GM18907 (cell line): Measurements from ENCODE around the gene UBXN2A.
"Not testable (repeated sequence)": the region's sequence is repeated elsewhere in the genome, so short reads cannot be mapped to it uniquely, and the experiment has no call there.

ENCODE experiments used
- ATAC-seq: cut with Tn5 transposase; IDR thresholded peaks from one replicate; pipeline ENCODE4 v1.9.1; 2021; ENCODE audit warnings: mild to moderate bottlenecking, moderate library complexity; ENCODE audit not compliant: unreplicated experiment

UBXN2A gene

DNA sequence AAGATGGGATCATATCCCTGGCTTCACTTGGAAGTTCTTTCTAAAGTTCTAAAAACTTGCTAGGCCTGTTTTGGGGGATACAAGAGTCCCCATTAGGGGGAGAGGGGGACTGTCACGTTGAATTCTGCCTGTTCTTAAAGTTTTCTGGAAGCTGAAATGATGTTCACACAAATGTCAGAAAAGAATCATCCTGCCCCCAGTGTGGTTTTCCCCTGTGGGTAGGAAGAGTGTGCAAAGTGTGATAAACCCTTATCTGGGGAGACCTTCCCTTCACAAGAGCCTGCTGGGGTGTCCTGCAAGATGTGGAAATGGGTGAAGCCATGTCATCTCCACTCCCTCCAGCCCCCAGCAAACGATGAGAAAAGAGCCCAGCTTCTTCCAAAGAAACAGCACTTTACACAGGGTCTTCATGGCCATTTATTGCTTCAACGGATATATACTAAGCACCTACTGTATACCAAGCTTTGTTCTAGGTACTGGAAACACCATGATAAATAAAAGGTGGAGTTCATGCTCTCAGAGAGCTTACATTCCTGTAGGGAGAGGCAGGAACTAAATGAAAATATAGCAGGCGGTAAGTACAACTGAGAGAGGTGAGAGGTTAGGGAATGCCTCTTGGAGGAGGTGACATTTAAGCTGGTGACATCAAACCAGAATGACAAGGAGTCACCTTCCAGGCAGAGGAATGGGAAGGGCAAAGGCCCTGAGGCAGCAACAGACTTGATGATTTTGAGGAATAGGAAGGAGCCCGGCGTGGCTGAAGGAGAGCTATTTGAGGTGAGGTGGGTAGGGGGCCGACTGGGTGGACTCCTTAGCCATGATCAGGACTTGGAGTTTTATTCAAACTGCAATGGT, 71.2 kb downstream of the UBXN2A start:
- no peak for ATAC-seq

DNA sequence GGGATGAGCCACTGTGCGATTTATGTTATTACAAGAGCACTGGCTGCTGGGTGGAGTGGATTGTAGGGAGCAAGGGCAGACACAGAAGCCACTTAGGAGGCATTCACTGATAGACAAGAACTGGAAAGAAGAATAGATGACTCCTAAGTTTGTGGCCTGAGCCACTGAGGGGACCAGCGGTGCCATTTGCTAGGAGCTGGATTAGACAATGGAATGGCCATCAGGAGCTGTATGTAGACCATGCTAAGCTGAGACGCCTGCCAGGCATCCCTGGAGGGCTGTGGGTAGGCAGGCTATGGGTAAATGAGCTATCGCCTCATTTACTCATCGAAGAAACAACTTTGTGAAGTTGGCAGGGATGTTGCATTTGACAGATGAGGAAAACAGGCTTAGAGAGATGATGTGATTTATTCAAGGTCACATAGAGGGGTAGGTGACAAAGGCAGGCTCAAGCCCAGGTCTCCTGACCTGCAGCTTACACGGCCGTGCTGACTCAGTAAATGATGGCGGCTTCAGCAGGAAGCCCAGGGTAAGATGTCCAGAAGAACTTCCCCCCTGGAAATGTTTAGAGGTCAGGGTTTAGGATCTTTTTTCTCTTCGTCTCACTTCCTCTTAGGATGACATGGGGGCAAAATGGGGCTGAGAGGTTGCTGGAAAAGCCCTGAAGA, 72.4 kb downstream of the UBXN2A start:
- no peak for ATAC-seq

DNA sequence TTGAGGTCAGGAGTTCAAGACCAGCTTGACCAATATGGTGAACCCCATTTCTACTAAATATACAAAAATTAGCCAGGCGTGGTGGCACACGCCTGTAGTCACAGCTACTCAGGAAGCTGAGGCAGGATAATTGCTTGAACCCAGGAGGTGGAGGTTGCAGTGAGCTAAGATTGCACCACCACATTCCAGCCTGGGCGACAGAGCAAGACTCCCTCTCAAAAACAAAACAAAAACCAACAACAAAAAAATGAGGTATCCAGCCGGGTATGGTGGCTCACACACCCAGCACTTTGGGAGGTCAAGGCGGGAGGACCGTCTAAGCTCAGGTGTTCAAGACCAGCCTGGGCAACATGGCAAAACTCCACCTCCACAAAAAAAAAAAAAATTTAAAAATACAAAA, 74.6 kb downstream of the UBXN2A start:
- ATAC-seq, result not testable (repeated sequence)

DNA sequence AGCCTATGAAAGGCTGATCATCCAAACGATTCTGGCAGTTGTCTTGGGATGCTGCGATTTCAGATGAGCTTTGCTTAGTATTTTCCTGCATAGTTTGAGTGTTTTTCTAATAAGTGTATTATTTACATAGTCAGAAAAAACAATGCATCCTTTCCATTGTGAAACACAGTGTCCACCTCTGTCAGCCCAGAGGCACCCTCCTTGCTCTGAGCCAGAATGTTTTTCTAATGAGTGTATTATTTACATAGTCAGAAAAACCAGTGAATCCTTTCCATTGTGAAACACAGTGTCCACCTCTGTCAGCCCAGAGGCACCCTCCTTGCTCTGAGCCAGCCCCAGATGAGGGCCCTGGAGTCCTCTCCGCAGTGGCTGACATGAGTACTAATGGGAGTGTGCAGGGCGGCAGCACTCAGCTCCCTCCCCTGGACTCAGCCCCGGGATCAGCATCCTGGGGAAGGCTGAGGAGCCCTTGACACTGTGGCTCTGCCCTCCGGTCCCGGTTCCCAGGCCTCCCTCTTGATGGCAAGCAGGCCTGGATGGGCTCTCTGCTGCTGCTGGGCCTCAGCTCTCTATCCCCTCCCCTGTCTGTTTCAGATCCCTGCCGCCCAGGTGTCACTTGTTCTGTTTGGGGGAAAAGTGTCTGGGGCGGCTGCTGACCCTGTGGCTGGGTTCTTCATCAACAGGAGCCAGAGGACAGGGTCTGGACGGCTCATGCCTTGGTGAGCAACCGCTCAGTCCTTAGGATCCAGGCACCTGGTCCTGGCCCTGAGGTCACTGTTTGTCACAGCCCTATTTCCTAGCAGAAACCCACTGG, 75.5 kb downstream of the UBXN2A start:
- ATAC-seq, result no peak

DNA sequence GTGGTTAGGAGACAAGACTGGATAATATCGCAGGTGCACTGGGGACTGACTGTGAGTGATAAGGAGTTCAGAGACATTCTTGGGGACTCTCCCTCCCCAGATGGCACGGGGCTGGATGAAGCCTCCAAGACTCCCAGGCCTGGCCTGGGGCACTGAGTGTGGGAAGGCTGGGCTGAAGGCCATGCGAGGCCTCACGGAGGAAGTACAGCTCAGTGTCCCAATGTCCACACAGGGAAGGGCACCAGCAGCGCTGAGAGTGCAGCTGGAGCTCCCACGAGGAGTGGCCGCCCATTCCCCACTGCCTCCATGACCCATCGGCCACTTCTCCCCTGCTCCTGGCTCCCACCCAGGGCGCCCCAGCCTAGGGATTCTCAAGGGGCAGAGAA, 76.1 kb downstream of the UBXN2A start:
- no peak for ATAC-seq

DNA sequence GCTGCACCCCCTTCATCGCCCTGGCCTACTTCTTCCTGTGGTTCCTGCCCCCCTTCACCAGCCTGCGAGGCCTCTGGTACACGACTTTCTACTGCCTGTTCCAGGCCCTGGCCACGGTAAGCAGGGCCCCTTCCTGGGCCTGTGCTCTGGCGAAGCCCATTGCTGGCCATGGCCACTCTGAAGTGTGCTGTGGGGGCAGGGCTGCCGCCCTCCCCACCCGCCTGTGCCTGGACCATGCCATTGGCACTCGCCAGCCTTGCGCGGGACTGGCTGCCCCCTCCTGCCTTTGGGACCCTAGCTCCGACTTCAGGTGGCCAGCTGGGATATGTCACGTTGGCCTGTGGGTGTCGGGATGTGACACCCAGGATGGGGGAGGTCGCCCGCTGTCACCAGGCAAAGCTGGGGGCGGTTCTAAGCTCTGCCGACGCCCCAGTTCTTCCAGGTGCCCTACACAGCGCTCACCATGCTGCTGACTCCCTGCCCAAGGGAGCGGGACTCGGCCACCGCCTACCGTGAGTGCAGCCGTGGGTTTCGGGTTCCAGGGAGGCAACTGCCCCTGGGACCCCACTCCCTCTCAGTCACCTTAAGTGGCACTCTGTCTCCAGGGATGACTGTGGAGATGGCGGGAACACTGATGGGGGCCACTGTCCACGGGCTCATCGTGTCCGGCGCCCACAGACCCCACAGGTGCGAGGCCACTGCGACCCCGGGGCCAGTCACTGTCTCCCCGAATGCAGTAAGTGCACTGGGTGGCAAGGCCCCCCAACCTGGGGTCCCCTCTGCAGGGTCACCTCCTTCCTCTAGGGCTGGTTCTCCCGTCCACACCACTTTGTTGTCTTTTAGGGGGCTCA, 76.8 kb downstream of the UBXN2A start:
- ATAC-seq, result no peak

DNA sequence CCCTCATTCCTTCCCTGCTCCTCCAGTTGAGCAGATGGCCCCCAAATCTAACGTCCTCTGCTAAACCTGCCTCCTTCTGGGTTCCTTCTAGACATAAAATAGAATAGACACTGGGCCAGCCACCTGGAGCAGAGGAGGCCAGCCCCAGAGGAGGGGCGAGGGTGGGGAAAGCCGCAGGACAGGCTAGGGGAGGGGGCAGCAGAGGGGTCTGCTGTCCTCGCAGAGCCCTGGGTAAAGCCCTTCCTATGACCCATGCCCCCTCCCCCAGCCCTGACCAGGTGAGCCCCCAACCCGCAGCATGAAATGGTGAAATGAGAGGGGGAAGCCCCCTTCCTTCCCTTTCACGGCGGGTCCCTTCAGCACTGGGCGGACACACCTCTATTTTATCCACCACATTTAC, 77.4 kb downstream of the UBXN2A start:
- ATAC-seq, result no peak

DNA sequence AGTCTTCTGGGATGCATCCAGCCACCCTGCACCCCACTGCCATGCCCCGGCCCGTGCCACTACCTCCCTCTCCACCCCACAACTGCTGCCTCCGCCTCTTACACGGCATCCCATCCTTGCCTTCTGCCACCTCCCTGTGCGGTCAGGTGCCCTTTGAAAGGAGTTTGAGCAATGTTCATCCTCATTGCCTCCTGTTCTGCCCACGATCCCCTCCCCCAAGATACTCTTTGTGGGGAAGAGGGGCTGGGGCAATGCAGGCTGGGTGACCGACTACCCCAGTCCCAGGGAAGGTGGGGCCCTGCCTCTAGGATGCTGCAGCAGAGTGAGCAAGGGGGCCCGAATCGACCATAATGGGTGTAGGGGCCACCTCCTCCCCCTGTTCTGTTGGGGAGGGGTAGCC, 78.0 kb downstream of the UBXN2A start:
- ATAC-seq, result no peak

DNA sequence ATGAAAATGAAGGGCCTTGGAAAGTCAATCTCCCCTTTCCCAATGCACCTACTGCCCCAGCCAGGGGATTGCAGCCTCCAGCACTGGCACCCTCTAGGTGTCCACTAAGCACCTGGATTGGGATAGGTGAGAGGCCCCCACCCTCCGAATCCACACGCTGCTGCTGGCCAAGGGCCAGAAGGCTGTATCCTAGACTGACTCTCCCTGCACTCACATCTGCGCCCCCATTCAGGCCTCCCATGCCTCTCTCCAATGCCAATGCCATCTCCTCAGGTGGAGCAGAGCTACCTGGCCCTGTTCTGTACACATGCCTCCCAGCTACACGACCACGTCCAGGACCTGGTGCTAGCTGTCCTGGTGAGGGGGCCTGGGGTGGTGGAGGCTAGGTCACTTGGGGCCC, 79.5 kb downstream of the UBXN2A start:
- no peak for ATAC-seq

DNA sequence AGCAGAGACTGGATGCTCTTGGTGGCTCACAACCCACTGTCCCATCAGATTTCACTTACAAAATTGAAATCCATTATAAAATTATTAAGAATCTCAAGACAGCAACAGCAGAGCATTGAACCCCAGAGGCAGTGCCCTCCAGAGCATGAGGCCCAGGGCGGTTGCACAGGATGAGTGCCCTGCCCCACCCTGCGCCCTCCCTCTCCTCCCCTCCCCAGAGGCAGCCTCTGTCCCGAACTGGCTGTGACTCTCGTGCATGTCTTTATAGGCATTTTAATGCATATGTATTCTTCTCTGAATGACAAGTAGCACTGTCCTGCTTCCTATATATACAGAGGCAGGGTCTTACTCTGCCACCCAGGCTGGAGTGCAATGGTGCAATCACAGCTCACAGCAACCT, 80.0 kb downstream of the UBXN2A start:
- ATAC-seq, result no peak

DNA sequence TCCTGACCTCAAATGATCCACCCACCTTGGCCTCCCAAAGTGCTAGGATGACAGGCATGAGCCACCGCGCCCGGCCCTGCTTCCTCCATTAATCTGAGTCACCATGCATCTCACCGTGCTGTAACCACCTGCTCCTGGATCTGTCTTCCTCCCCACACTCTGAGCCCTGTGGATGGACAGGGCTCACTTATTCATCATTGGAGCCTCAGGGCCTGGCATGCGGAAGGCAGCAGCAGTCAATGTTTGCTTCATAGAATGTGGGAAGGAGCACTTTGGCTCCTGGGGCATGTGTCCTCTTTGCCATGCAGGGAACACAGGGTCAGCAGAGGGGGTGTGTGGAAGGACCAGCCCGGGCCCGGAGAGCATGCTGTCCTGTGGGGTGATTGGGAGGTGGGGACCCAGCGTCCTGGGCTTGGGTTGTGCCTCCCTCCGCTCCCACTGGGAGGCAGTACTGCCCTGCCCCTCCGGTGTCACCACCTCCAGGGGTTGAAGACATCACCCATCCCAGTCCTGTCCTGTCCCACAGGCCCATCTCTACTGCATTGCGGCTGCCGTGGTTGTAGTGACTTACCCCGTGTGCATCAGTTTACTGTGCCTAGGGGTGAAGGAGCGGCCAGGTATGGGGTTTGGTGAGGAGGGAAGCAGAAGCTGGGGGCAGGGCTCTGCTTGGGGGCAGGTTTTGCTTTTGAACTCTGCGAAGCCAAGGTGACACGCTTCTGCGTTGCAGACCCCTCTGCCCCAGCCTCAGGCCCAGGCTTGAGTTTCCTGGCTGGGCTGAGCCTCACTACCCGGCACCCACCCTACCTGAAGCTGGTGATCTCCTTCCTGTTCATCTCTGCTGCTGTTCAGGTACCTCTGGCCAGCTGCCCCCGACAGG, 81.1 kb downstream of the UBXN2A start:
- ATAC-seq, result no peak

DNA sequence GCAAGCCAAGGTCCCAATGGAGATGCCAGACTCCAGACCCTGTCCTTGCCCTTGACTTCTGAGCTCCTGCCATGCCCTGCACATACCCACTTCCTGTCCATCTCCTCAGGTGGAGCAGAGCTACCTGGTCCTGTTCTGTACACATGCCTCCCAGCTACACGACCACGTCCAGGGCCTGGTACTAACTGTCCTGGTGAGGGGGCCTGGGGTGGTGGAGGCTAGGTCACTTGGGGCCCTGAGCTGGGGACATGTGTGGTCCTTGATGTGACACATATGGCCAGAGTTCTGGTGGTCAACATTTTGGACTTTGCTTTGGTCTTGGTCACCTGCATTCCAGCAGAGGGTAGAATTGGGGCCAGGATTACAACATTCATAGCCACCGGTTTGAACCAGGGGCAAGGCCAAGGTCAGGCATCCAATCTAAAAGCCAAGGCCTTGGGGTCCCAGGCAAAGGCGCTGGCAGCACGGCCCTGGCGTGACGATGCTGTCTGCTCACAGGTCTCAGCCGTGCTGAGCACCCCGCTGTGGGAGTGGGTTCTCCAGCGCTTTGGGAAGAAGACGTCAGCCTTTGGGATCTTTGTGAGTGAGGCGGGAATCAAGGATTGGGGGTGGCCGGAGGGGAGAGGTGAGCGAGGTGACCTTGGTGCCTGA, 82.2 kb downstream of the UBXN2A start:
- no peak for ATAC-seq

DNA sequence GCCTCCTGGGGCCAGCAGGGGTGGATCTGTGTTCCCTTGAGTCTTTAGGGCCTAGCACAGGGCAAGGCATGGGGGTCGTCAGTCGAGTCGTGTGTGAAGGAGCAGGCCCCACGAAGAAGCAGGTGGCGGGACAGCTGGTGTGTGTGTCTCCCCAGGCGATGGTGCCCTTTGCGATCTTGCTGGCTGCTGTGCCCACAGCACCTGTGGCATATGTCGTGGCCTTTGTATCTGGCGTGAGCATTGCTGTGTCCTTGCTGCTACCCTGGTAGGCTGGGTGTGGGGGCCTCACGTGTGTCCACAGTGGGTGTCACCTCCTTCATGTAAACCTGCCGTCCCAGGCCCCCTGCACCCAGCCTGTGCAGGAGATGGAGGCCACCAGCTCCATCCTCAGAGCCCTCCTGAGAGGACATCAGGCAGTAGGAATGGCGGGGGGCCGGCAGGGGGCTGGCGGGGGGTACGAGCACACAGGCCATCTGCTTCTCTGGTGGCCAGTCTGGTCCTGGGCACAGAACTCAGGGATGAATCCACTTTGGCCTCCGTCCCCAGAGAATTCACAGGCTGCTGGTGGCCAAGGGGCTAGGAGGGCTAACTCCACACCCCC, 82.8 kb downstream of the UBXN2A start:
- no peak for ATAC-seq

DNA sequence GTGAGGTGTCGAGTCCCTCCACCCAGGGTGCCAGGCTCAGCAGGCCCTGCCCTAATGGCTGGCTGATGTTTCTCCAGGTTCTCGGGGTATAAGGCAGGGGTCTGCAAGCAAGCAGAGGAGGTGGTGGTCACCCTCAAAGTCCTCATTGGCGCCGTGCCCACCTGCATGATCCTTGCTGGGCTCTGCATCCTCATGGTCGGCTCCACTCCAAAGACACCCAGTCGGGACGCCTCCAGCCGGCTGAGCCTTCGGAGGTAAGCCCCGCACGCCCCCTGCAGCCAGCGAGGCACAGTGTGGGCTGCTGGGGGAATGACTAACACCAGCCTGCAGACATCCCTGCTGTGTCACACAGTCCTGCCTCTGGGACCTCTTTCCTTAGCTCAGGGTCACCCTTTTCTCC, 83.8 kb downstream of the UBXN2A start:
- ATAC-seq, result no peak

DNA sequence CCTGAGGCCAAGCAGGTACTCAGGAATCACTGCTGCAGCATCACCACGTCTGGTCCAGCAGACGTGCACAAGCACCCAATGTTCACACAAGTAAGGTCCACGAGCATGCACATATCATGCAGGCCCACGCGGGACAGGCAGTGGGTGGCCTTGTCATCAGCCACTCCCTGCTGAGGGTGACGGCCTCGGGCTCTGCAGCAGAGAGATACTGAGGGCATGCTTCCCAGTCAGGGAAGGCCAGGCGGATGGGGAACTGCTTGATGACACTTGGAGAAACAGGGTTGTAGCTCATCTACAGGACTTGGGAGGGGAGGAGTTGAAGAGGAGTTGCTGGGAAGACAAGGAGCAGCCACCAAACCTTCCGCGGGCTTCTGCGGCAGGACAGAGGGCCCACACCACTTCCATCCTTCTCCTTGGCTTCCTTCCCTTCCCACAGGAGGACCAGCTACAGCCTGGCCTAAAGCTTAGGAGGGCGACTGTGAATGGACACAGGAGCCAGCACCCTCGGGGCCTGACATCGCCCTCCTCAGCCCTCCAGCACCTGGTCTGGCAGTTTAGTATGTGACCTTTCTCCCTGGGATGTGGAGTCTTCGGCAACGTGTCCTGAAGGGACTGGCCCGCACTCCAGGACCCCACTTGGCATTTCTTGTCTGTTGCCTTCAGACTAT, 84.9 kb downstream of the UBXN2A start:
- no peak for ATAC-seq

DNA sequence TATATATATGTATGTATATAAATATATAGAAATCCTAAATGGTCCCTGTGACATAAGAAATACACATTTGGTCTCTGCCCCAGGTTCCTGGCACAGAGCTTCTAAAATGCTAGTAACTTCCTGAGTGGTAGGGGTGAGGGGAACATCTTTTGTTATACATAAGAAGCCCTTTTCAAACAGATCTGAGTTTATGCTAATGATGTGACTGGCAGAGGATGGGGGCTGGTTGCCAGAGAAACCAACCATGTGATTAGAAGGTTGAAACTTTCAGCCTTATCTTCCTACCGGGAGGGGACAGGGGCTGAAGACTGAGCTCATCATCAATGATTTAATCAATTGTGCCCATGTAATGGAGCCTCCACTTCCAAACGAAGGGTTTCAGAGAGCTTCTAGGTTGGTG, 86.0 kb downstream of the UBXN2A start:
- no peak for ATAC-seq

DNA sequence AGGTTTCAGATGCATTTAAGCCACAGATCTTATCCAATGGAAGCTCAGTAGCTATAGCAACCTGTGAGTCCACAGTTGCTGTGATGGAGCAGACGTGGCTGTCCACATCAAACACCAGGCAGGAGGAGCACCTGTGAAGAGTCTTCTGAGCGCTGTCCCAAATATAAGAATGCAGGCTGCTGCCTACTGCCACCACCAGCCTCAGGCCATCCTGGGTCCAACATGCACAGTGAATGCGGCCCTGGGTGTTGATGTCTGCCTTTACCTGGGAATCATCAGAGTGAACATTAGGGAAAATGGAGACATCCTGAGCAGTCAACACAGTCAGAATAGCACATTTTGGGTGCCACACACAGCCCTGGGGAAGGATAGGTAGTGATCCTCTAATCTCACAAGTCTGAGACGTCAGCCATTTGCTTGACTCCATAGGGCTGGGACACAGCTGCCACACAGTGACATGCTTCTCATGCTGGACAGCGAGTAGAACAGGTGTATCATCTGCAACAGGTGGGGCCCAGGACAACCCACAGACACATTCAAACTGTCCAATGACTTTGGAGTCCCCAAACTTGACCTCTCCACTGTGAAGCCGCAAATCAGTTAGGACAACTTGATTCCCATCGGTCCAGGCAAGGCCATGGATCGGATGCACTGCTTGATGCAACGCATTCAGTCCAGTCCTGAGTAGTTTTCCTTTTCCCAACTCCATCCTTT, 98.7 kb downstream of the UBXN2A start:
- ATAC-seq, result no peak

DNA sequence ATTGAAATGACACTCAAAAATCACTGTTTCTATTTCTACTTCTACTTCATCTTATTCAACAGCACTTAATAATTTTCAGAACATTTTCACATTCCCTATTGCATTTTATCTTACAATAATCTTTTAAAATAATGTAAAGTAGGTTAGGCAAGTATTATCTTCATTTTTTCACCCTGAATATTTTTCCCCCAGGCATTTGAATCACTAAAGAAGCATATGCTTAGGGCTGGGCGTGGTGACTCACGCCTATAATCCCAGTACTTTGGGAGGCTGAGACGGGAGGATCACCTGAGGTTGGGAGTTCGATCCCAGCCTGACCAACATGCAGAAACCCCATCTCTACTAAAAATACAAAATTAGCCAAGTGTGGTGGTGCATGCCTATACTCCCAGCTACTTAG, 100.2 kb downstream of the UBXN2A start:
- ATAC-seq, result no peak
